GM23338 (cell line): ENCODE results near the gene GALNT16. TPM values are rescaled to one million over a fixed set of nuclear protein-coding genes. Genes with fewer than 3 reads are reported as not detected.

Source experiments
- ATAC-seq: fragments of 200-7000 bp; cut with Tn5 transposase; 3 replicates; pipeline ENCODE4 v1.9.1; 2020
- DNase-seq: peaks from one replicate; pipeline ENCODE4 v3.0.0-alpha.2; 2015; ENCODE audit warnings: low spot score
- H2AFZ ChIP-seq: fragments of 200-600 bp; sonication (generic); 2 replicates; pipeline ENCODE4 v1.8.0; 2016; ENCODE audit warnings: antibody characterized with exemption, mild to moderate bottlenecking, moderate library complexity
- H3F3A ChIP-seq: fragments of 200-600 bp; sonication (generic); replicated peaks from 2 replicates; pipeline ENCODE4 v1.8.0; 2017; ENCODE audit warnings: antibody characterized with exemption, mixed run types, low read depth
- H3K27ac ChIP-seq: fragments of 200-600 bp; sonication (generic); 2 replicates; pipeline ENCODE4 v1.6.1; 2016; ENCODE audit warnings: low read depth
- H3K27me3 ChIP-seq: fragments of 200-600 bp; sonication (generic); 2 replicates; pipeline ENCODE4 v1.8.0; 2016; ENCODE audit warnings: mild to moderate bottlenecking, mixed run types, moderate library complexity; ENCODE audit not compliant: insufficient read depth
- H3K36me3 ChIP-seq: fragments of 200-600 bp; sonication (generic); 2 replicates; pipeline ENCODE4 v1.8.0; 2016; ENCODE audit warnings: mild to moderate bottlenecking; ENCODE audit not compliant: insufficient read depth
- H3K4me1 ChIP-seq: fragments of 200-600 bp; sonication (generic); 2 replicates; pipeline ENCODE4 v1.8.0; 2016; ENCODE audit warnings: mild to moderate bottlenecking, moderate library complexity; ENCODE audit not compliant: insufficient read depth
- H3K4me2 ChIP-seq: fragments of 200-600 bp; sonication (generic); 2 replicates; pipeline ENCODE4 v1.7.1; 2017; ENCODE audit warnings: mixed run types
- H3K4me3 ChIP-seq: fragments of 200-600 bp; sonication (generic); 2 replicates; pipeline ENCODE4 v1.6.1; 2016; ENCODE audit warnings: mixed run types
- H3K79me2 ChIP-seq: fragments of 200-600 bp; sonication (generic); replicated peaks from 2 replicates; pipeline ENCODE4 v1.8.0; 2017; ENCODE audit warnings: mild to moderate bottlenecking; ENCODE audit not compliant: insufficient read depth
- H3K9me2 ChIP-seq: fragments of 200-600 bp; sonication (generic); 2 replicates; pipeline ENCODE4 v1.8.0; 2017; ENCODE audit not compliant: insufficient read depth
- H4K20me1 ChIP-seq: fragments of 200-600 bp; sonication (generic); replicated peaks from 2 replicates; pipeline ENCODE4 v1.8.0; 2017; ENCODE audit warnings: mild to moderate bottlenecking; ENCODE audit not compliant: insufficient read depth
- H3K27ac Mint-ChIP-seq: 2 replicates; pipeline ENCODE4 v1.8.0; 2020; ENCODE audit warnings: inconsistent platforms, mild to moderate bottlenecking, moderate library complexity, mixed read lengths
- H3K27me3 Mint-ChIP-seq: 3 replicates; pipeline ENCODE4 v1.8.0; 2022; ENCODE audit warnings: low read depth, mild to moderate bottlenecking, moderate library complexity, mixed read lengths, inconsistent platforms; ENCODE audit not compliant: insufficient read depth, poor library complexity
- H3K36me3 Mint-ChIP-seq: 3 replicates; pipeline ENCODE4 v1.8.0; 2021; ENCODE audit warnings: low read depth, mild to moderate bottlenecking, inconsistent platforms, moderate library complexity, mixed read lengths
- H3K4me1 Mint-ChIP-seq: 3 replicates; pipeline ENCODE4 v1.8.0; 2020; ENCODE audit warnings: mild to moderate bottlenecking, inconsistent platforms, mixed read lengths
- H3K4me3 Mint-ChIP-seq: 3 replicates; pipeline ENCODE4 v1.8.0; 2021; ENCODE audit warnings: moderate library complexity, mild to moderate bottlenecking, inconsistent platforms, mixed read lengths
- H3K9me3 Mint-ChIP-seq: 3 replicates; pipeline ENCODE4 v1.8.0; 2020; ENCODE audit warnings: moderate library complexity, mild to moderate bottlenecking, inconsistent platforms, mixed read lengths
- EZH2 ChIP-seq: fragments of 200-600 bp; sonication (generic); IDR thresholded peaks from one replicate; pipeline ENCODE4 v1.8.0; 2017; ENCODE audit warnings: antibody characterized with exemption, mild to moderate bottlenecking, low read depth; ENCODE audit not compliant: unreplicated experiment
- EZH2phosphoT487 ChIP-seq: fragments of 200-600 bp; sonication (generic); IDR thresholded peaks from one replicate; pipeline ENCODE4 v1.8.1; 2018; ENCODE audit warnings: antibody characterized with exemption; ENCODE audit not compliant: unreplicated experiment
- JUNB ChIP-seq: IDR thresholded peaks from one replicate; pipeline ENCODE4 v1.6.1; 2016; ENCODE audit warnings: antibody characterized with exemption; ENCODE audit not compliant: unreplicated experiment
- NANOG ChIP-seq: IDR thresholded peaks from 2 replicates; pipeline ENCODE4 v1.6.1; 2016; ENCODE audit warnings: antibody characterized with exemption, borderline replicate concordance
- POLR2AphosphoS5 ChIP-seq: IDR thresholded peaks from 2 replicates; pipeline ENCODE4 v1.6.1; 2016; ENCODE audit warnings: antibody characterized with exemption, low read depth
- STAT1 ChIP-seq: IDR thresholded peaks from one replicate; pipeline ENCODE4 v1.6.1; 2016; ENCODE audit warnings: antibody characterized with exemption; ENCODE audit not compliant: unreplicated experiment
- ZNF114 ChIP-seq: fragments of 250-450 bp; sonication (Bioruptor Pico); IDR thresholded peaks from 2 replicates; pipeline ENCODE4 v1.5.0; 2020; ENCODE audit warnings: mild to moderate bottlenecking, moderate library complexity
- ZNF331 ChIP-seq: fragments of 250-450 bp; sonication (Bioruptor Pico); IDR thresholded peaks from 2 replicates; pipeline ENCODE4 v1.5.0; 2020; ENCODE audit warnings: low read depth, mild to moderate bottlenecking, moderate library complexity
- polyA plus RNA-seq: library from polyadenylated mRNA; unstranded; fragments of >200 nt; fragmentation: Nextera tagmentation; extraction: Ambion mirVana; gene quantifications from 2 replicates; pipeline ENCODE4 v1.2.1, GENCODE V29; 2016
- total RNA-seq: library from RNA; depleted of rRNA; stranded (reverse); fragments of >200 nt; shearing (Covaris generic); gene quantifications from 2 replicates; pipeline ENCODE4 v1.2.3, GENCODE V29; 2014
- TF ChIP-seq, protein P1 (sequence below): IDR thresholded peaks from one replicate; pipeline ENCODE4 v1.6.1; 2018; ENCODE audit warnings: antibody characterized with exemption; ENCODE audit not compliant: unreplicated experiment
- TF ChIP-seq, protein P2 (sequence below), 2 experiments: fragments of 200-600 bp in 1 of 2; sonication (generic) in 1 of 2; conservative IDR thresholded peaks; 2 replicates each; pipeline versions ENCODE4 v1.5.1 to v1.6.1; 2016 to 2017; ENCODE audit warnings: antibody characterized with exemption in 2 of 2, low read depth in 2 of 2, mild to moderate bottlenecking in 2 of 2, moderate library complexity in 1 of 2
- TF ChIP-seq, protein P3 (sequence below): fragments of 250-450 bp; sonication (Bioruptor Pico); IDR thresholded peaks from 2 replicates; pipeline ENCODE4 v1.5.0; 2020; ENCODE audit warnings: mild to moderate bottlenecking, moderate library complexity
- TF ChIP-seq, protein P4 (sequence below): IDR thresholded peaks from 2 replicates; pipeline ENCODE4 v1.6.1; 2016; ENCODE audit warnings: antibody characterized with exemption

Gene GALNT16
- total and polyA plus RNA-seq, 2 experiments from 2014 or later, result 1.5 to 2.9 TPM

DNA sequence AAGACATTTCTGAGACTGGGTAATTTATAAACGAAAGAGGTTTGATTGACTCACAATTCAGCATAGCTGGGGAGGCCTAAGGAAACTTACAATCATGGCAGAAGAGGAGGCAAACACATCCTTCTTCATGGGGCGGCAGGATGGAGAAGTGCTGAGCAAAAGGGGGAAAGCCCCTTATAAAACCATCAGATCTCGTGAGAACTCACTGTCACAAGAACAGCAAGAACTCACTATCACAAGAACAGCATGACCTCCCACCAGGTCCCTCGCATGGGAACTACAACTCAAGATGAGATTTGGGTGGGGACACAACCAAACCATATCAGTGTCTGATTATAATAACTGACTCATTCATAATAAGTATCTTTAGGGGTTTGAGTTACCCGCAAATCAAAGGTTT lies 144.9 kb downstream of the GALNT16 start (continued):
- TF ChIP-seq ZNF114 (CRISPR knock-in tag) (no peak), STAT1 (no peak)

DNA sequence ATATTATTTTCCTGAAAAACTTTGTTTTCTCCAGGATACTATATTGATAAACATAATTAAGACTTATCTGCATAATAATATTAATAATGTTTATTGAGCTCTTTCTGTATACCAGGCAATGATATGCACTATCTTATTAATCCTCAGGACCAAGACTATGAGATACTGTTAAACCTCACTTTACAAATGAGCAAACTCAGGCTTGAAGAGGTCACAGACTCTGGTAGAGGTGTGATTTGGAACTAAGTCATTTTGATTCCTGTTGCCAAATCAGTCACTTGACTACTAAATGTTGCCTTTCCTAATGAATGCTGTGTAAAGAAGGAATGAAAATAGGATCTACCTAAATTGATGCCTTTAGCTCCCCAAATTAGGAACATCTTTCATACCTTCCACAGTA lies 145.8 kb downstream of the GALNT16 start:
- H3F3A ChIP-seq, result no peaks in the 10 kb centered on the region
- no peak overlapping the region for H3K4me3 Mint-ChIP-seq
- no peak for DNase-seq
- no peak overlapping the region for H3K4me3 ChIP-seq
- no peak overlapping the region for H3K27ac Mint-ChIP-seq
- H3K27me3 Mint-ChIP-seq, result peaks cover 6% of the 10 kb centered on the region
- TF ChIP-seq STAT1 (no peak), POLR2AphosphoS5 (no peak), ZNF114 (CRISPR knock-in tag) (no peak), NANOG (no peak), EZH2 (no peak), EZH2phosphoT487 (no peak), JUNB (no peak), ZNF331 (CRISPR knock-in tag) (no peak)
- TF ChIP-seq, protein P1, sequence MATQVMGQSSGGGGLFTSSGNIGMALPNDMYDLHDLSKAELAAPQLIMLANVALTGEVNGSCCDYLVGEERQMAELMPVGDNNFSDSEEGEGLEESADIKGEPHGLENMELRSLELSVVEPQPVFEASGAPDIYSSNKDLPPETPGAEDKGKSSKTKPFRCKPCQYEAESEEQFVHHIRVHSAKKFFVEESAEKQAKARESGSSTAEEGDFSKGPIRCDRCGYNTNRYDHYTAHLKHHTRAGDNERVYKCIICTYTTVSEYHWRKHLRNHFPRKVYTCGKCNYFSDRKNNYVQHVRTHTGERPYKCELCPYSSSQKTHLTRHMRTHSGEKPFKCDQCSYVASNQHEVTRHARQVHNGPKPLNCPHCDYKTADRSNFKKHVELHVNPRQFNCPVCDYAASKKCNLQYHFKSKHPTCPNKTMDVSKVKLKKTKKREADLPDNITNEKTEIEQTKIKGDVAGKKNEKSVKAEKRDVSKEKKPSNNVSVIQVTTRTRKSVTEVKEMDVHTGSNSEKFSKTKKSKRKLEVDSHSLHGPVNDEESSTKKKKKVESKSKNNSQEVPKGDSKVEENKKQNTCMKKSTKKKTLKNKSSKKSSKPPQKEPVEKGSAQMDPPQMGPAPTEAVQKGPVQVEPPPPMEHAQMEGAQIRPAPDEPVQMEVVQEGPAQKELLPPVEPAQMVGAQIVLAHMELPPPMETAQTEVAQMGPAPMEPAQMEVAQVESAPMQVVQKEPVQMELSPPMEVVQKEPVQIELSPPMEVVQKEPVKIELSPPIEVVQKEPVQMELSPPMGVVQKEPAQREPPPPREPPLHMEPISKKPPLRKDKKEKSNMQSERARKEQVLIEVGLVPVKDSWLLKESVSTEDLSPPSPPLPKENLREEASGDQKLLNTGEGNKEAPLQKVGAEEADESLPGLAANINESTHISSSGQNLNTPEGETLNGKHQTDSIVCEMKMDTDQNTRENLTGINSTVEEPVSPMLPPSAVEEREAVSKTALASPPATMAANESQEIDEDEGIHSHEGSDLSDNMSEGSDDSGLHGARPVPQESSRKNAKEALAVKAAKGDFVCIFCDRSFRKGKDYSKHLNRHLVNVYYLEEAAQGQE, result no peak
- TF ChIP-seq, protein P2, sequence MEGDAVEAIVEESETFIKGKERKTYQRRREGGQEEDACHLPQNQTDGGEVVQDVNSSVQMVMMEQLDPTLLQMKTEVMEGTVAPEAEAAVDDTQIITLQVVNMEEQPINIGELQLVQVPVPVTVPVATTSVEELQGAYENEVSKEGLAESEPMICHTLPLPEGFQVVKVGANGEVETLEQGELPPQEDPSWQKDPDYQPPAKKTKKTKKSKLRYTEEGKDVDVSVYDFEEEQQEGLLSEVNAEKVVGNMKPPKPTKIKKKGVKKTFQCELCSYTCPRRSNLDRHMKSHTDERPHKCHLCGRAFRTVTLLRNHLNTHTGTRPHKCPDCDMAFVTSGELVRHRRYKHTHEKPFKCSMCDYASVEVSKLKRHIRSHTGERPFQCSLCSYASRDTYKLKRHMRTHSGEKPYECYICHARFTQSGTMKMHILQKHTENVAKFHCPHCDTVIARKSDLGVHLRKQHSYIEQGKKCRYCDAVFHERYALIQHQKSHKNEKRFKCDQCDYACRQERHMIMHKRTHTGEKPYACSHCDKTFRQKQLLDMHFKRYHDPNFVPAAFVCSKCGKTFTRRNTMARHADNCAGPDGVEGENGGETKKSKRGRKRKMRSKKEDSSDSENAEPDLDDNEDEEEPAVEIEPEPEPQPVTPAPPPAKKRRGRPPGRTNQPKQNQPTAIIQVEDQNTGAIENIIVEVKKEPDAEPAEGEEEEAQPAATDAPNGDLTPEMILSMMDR (conservative IDR thresholded peaks at IDR 0.05; ENCODE audit: low read depth in 2 of 2), result no peak
- TF ChIP-seq, protein P3, sequence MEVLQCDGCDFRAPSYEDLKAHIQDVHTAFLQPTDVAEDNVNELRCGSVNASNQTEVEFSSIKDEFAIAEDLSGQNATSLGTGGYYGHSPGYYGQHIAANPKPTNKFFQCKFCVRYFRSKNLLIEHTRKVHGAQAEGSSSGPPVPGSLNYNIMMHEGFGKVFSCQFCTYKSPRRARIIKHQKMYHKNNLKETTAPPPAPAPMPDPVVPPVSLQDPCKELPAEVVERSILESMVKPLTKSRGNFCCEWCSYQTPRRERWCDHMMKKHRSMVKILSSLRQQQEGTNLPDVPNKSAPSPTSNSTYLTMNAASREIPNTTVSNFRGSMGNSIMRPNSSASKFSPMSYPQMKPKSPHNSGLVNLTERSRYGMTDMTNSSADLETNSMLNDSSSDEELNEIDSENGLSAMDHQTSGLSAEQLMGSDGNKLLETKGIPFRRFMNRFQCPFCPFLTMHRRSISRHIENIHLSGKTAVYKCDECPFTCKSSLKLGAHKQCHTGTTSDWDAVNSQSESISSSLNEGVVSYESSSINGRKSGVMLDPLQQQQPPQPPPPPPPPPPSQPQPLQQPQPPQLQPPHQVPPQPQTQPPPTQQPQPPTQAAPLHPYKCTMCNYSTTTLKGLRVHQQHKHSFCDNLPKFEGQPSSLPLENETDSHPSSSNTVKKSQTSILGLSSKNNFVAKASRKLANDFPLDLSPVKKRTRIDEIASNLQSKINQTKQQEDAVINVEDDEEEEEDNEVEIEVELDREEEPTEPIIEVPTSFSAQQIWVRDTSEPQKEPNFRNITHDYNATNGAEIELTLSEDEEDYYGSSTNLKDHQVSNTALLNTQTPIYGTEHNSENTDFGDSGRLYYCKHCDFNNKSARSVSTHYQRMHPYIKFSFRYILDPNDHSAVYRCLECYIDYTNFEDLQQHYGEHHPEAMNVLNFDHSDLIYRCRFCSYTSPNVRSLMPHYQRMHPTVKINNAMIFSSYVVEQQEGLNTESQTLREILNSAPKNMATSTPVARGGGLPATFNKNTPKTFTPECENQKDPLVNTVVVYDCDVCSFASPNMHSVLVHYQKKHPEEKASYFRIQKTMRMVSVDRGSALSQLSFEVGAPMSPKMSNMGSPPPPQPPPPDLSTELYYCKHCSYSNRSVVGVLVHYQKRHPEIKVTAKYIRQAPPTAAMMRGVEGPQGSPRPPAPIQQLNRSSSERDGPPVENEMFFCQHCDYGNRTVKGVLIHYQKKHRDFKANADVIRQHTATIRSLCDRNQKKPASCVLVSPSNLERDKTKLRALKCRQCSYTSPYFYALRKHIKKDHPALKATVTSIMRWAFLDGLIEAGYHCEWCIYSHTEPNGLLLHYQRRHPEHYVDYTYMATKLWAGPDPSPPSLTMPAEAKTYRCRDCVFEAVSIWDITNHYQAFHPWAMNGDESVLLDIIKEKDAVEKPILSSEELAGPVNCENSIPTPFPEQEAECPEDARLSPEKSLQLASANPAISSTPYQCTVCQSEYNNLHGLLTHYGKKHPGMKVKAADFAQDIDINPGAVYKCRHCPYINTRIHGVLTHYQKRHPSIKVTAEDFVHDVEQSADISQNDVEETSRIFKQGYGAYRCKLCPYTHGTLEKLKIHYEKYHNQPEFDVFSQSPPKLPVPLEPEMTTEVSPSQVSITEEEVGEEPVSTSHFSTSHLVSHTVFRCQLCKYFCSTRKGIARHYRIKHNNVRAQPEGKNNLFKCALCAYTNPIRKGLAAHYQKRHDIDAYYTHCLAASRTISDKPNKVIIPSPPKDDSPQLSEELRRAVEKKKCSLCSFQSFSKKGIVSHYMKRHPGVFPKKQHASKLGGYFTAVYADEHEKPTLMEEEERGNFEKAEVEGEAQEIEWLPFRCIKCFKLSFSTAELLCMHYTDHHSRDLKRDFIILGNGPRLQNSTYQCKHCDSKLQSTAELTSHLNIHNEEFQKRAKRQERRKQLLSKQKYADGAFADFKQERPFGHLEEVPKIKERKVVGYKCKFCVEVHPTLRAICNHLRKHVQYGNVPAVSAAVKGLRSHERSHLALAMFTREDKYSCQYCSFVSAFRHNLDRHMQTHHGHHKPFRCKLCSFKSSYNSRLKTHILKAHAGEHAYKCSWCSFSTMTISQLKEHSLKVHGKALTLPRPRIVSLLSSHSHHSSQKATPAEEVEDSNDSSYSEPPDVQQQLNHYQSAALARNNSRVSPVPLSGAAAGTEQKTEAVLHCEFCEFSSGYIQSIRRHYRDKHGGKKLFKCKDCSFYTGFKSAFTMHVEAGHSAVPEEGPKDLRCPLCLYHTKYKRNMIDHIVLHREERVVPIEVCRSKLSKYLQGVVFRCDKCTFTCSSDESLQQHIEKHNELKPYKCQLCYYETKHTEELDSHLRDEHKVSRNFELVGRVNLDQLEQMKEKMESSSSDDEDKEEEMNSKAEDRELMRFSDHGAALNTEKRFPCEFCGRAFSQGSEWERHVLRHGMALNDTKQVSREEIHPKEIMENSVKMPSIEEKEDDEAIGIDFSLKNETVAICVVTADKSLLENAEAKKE (CRISPR knock-in tag), result no peak
- TF ChIP-seq, protein P4, sequence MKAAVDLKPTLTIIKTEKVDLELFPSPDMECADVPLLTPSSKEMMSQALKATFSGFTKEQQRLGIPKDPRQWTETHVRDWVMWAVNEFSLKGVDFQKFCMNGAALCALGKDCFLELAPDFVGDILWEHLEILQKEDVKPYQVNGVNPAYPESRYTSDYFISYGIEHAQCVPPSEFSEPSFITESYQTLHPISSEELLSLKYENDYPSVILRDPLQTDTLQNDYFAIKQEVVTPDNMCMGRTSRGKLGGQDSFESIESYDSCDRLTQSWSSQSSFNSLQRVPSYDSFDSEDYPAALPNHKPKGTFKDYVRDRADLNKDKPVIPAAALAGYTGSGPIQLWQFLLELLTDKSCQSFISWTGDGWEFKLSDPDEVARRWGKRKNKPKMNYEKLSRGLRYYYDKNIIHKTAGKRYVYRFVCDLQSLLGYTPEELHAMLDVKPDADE, result no peak
- no peaks in the 10 kb centered on the region for H3K9me3 Mint-ChIP-seq
- no peak overlapping the region for H3K27ac ChIP-seq
- H3K36me3 ChIP-seq, result no peaks in the 10 kb centered on the region
- peaks cover 4% of the 10 kb centered on the region for H4K20me1 ChIP-seq
- no peaks in the 10 kb centered on the region for H3K4me1 ChIP-seq
- H3K36me3 Mint-ChIP-seq, result no peaks in the 10 kb centered on the region
- H3K4me1 Mint-ChIP-seq, result peaks cover 4% of the 10 kb centered on the region; the same call in 2 of the 3 replicates
- H2AFZ ChIP-seq, result no peak overlapping the region
- peaks cover 93% of the 10 kb centered on the region for H3K79me2 ChIP-seq
- ATAC-seq, result no peak
- no peak overlapping the region for H3K4me2 ChIP-seq
- H3K9me2 ChIP-seq, result no peaks in the 10 kb centered on the region
- no peaks in the 10 kb centered on the region for H3K27me3 ChIP-seq
